HepG2 (cell line): ENCODE results near the gene NECTIN2. TPM values are rescaled to one million over a fixed set of nuclear protein-coding genes. Genes with fewer than 3 reads are reported as not detected.

Source experiments
- AGO2 ChIP-seq: fragments of 200-400 bp; formaldehyde crosslinking; optimal IDR thresholded peaks from 2 replicates; pipeline ENCODE3; 2017; ENCODE audit warnings: mild to moderate bottlenecking, low read depth, low read length, moderate library complexity
- CCDC6 ChIP-seq: sonication (generic); formaldehyde crosslinking; IDR thresholded peaks from 2 replicates; pipeline ENCODE4 v1.8.1; 2022; ENCODE audit warnings: mild to moderate bottlenecking, missing genetic modification reagents, moderate library complexity
- ELF1 ChIP-seq: sonication (generic); formaldehyde crosslinking; IDR thresholded peaks from 2 replicates; pipeline ENCODE4 v1.4.0; 2020; ENCODE audit warnings: missing genetic modification reagents
- ERF ChIP-seq: IDR thresholded peaks from 2 replicates; pipeline ENCODE4 v1.6.1; 2018; ENCODE audit warnings: missing biosample characterization, missing genetic modification reagents
- FOXO1 ChIP-seq: sonication (generic); formaldehyde crosslinking; IDR thresholded peaks from 2 replicates; pipeline ENCODE4 v1.4.0; 2020; ENCODE audit warnings: missing genetic modification reagents
- JUN ChIP-seq: sonication (generic); formaldehyde crosslinking; IDR thresholded peaks from 2 replicates; pipeline ENCODE4 v1.4.0; 2020; ENCODE audit warnings: mild to moderate bottlenecking, missing genetic modification reagents
- KAT7 ChIP-seq: IDR thresholded peaks from 2 replicates; pipeline ENCODE4 v1.6.1; 2018; ENCODE audit warnings: borderline replicate concordance, missing compliant biosample characterization
- KDM3A ChIP-seq: IDR thresholded peaks from 2 replicates; pipeline ENCODE4 v1.6.1; 2018; ENCODE audit warnings: low read depth, missing compliant biosample characterization
- KLF16 ChIP-seq, 2 experiments: sonication (generic) in 1 of 2; formaldehyde crosslinking in 1 of 2; IDR thresholded peaks; 2 replicates each; pipeline versions ENCODE4 v1.6.1 to v1.8.0; 2016 to 2023; ENCODE audit warnings: missing genetic modification reagents in 2 of 2, missing compliant biosample characterization in 1 of 2
- MYNN ChIP-seq: sonication (generic); formaldehyde crosslinking; IDR thresholded peaks from 2 replicates; pipeline ENCODE4 v1.4.0; 2020; ENCODE audit warnings: mild to moderate bottlenecking, low read depth, missing genetic modification reagents
- NR2F2 ChIP-seq: IDR thresholded peaks from 2 replicates; pipeline ENCODE4 v1.6.1; 2012; ENCODE audit warnings: low read depth, inconsistent platforms, borderline replicate concordance
- PAF1 ChIP-seq: IDR thresholded peaks from 2 replicates; pipeline ENCODE4 v1.6.1; 2016; ENCODE audit warnings: missing genetic modification reagents, missing compliant biosample characterization
- RFX1 ChIP-seq: fragments of 450-650 bp; IDR thresholded peaks from 2 replicates; pipeline ENCODE4 v1.6.1; 2017
- ZBTB1 ChIP-seq: sonication (generic); formaldehyde crosslinking; IDR thresholded peaks from 2 replicates; pipeline ENCODE4 v1.4.0; 2020; ENCODE audit warnings: missing genetic modification reagents, borderline replicate concordance
- ZBTB38 ChIP-seq: sonication (generic); formaldehyde crosslinking; IDR thresholded peaks from 2 replicates; pipeline ENCODE4 v1.5.1; 2020; ENCODE audit warnings: mild to moderate bottlenecking, missing genetic modification reagents
- ZMYM2 ChIP-seq: sonication (generic); formaldehyde crosslinking; IDR thresholded peaks from 2 replicates; pipeline ENCODE4 v1.8.0; 2022; ENCODE audit warnings: mild to moderate bottlenecking, missing genetic modification reagents
- ZNF3 ChIP-seq: IDR thresholded peaks from 2 replicates; pipeline ENCODE4 v1.7.0; 2017; ENCODE audit warnings: inconsistent platforms
- ZNF652 ChIP-seq: IDR thresholded peaks from 2 replicates; pipeline ENCODE4 v1.6.1; 2016; ENCODE audit warnings: low read depth, borderline replicate concordance
- ZNF709 ChIP-seq: sonication (generic); formaldehyde crosslinking; IDR thresholded peaks from 2 replicates; pipeline ENCODE4 v1.5.0; 2020; ENCODE audit warnings: mild to moderate bottlenecking, missing genetic modification reagents
- ZNF792 ChIP-seq: IDR thresholded peaks from 2 replicates; pipeline ENCODE4 v1.6.1; 2016
- polyA plus RNA-seq, 8 experiments: library from polyadenylated mRNA; depleted of rRNA in 3 of 8; stranded (reverse) in 7 of 8; unstranded in 1 of 8; fragments of >200 nt; fragmentation: Illumina TruSeq in 4 of 8; extraction: Trizol in 4 of 8; gene quantifications; 2 replicates each; pipeline versions ENCODE4 v1.2.1 to v1.2.3, GENCODE V29; 2011 to 2016; ENCODE audit warnings: low read depth in 4 of 8, missing spikeins in 1 of 8, mixed read lengths in 1 of 8; ENCODE audit not compliant: insufficient read depth in 1 of 8
- total RNA-seq, 5 experiments: library from RNA; depleted of rRNA; stranded (reverse); fragments of >200 nt; fragmentation: Illumina TruSeq; extraction: Trizol; gene quantifications; 2 replicates each; pipeline ENCODE4 v1.2.3, GENCODE V29; 2016; ENCODE audit warnings: low read depth in 1 of 5
- TF ChIP-seq, protein P1 (sequence below): sonication (generic); formaldehyde crosslinking; IDR thresholded peaks from 2 replicates; pipeline ENCODE4 v1.4.0; 2020; ENCODE audit warnings: missing genetic modification reagents
- TF ChIP-seq, protein P2 (sequence below): sonication (generic); formaldehyde crosslinking; IDR thresholded peaks from 2 replicates; pipeline ENCODE4 v1.4.0; 2020; ENCODE audit warnings: missing genetic modification reagents
- TF ChIP-seq, protein P3 (sequence below): sonication (generic); formaldehyde crosslinking; conservative IDR thresholded peaks from 2 replicates; pipeline ENCODE4 v1.8.0; 2022; ENCODE audit warnings: mild to moderate bottlenecking, moderate library complexity, missing genetic modification reagents
- TF ChIP-seq, protein P4 (sequence below): sonication (generic); formaldehyde crosslinking; IDR thresholded peaks from 2 replicates; pipeline ENCODE4 v1.8.1; 2023; ENCODE audit warnings: mild to moderate bottlenecking, inconsistent platforms, moderate library complexity, missing genetic modification reagents, borderline replicate concordance

NECTIN2 gene
- total and polyA plus RNA-seq, 2 of the 13 experiments (the other 11 are each of a cell fraction or from before 2014, with no cell fraction given) = 75.4 to 114 TPM

DNA sequence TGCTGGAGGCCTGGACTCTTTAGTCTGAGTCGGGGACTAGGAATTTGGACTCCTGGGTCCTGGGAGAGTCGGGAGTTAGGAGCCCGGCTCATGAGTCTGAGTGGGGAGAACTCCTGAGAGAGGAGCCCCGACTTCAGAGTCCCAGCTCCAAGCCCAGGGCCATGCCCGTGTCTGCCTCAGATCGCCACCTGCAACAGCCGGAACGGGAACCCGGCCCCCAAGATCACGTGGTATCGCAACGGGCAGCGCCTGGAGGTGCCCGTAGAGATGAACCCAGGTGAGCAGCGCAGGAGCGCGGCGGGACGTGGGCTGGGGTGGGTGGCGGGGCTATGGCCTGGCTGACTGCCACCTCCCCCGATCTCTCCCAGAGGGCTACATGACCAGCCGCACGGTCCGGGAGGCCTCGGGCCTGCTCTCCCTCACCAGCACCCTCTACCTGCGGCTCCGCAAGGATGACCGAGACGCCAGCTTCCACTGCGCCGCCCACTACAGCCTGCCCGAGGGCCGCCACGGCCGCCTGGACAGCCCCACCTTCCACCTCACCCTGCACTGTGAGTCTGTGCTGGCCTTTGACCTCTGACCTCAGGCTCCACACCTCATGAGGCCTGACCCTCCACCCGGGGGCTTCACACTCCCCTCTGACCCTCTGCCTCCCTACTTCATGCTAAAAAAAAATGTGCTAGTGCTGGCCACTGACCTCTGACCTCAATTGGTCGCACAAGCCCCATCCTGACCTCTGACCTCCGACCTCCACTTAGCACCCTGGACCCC, 32.8 kb upstream of the NECTIN2 start (continued):
- TF ChIP-seq ERF (CRISPR knock-in tag) (no peak), ZNF709 (no peak), ZMYM2 (CRISPR knock-in tag) (no peak), PAF1 (CRISPR knock-in tag) (no peak), CCDC6 (CRISPR knock-in tag) (no peak), KAT7 (CRISPR knock-in tag) (no peak), ZNF3 (CRISPR knock-in tag) (no peak), AGO2 (peak; percentile 68), NR2F2 (peak; percentile 42; the same call in 1 of the 2 replicates), ZBTB38 (CRISPR knock-in tag) (peak; percentile 70; the same call in 1 of the 2 replicates), ELF1 (CRISPR knock-in tag) (no peak), FOXO1 (CRISPR knock-in tag) (no peak), MYNN (CRISPR knock-in tag) (no peak), ZBTB1 (CRISPR knock-in tag) (no peak), ZNF792 (CRISPR knock-in tag) (no peak), JUN (CRISPR knock-in tag) (no peak), KLF16 (CRISPR knock-in tag; IDR thresholded peaks at IDR 0.05) (no peak), ZNF652 (CRISPR knock-in tag) (no peak), KDM3A (CRISPR knock-in tag) (no peak), RFX1 (no peak)
- TF ChIP-seq, protein P1, sequence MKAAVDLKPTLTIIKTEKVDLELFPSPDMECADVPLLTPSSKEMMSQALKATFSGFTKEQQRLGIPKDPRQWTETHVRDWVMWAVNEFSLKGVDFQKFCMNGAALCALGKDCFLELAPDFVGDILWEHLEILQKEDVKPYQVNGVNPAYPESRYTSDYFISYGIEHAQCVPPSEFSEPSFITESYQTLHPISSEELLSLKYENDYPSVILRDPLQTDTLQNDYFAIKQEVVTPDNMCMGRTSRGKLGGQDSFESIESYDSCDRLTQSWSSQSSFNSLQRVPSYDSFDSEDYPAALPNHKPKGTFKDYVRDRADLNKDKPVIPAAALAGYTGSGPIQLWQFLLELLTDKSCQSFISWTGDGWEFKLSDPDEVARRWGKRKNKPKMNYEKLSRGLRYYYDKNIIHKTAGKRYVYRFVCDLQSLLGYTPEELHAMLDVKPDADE (CRISPR knock-in tag) = no peak
- TF ChIP-seq, protein P2, sequence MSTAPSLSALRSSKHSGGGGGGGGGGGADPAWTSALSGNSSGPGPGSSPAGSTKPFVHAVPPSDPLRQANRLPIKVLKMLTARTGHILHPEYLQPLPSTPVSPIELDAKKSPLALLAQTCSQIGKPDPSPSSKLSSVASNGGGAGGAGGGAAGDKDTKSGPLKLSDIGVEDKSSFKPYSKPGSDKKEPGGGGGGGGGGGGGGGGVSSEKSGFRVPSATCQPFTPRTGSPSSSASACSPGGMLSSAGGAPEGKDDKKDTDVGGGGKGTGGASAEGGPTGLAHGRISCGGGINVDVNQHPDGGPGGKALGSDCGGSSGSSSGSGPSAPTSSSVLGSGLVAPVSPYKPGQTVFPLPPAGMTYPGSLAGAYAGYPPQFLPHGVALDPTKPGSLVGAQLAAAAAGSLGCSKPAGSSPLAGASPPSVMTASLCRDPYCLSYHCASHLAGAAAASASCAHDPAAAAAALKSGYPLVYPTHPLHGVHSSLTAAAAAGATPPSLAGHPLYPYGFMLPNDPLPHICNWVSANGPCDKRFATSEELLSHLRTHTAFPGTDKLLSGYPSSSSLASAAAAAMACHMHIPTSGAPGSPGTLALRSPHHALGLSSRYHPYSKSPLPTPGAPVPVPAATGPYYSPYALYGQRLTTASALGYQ (CRISPR knock-in tag) = no peak
- TF ChIP-seq, protein P3, sequence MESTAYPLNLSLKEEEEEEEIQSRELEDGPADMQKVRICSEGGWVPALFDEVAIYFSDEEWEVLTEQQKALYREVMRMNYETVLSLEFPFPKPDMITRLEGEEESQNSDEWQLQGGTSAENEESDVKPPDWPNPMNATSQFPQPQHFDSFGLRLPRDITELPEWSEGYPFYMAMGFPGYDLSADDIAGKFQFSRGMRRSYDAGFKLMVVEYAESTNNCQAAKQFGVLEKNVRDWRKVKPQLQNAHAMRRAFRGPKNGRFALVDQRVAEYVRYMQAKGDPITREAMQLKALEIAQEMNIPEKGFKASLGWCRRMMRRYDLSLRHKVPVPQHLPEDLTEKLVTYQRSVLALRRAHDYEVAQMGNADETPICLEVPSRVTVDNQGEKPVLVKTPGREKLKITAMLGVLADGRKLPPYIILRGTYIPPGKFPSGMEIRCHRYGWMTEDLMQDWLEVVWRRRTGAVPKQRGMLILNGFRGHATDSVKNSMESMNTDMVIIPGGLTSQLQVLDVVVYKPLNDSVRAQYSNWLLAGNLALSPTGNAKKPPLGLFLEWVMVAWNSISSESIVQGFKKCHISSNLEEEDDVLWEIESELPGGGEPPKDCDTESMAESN = no peak
- TF ChIP-seq, protein P4, sequence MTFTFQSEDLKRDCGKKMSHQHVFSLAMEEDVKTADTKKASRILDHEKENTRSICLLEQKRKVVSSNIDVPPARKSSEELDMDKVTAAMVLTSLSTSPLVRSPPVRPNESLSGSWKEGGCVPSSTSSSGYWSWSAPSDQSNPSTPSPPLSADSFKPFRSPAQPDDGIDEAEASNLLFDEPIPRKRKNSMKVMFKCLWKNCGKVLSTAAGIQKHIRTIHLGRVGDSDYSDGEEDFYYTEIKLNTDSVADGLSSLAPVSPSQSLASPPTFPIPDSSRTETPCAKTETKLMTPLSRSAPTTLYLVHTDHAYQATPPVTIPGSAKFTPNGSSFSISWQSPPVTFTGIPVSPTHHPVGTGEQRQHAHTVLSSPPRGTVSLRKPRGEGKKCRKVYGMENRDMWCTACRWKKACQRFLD (CRISPR knock-in tag) = no peak
